OCI-LY1 (cell line): ENCODE measurements around the gene EFS.

Source experiments
- EZH2 ChIP-seq: fragments of 200-600 bp; sonication (generic), shearing (Covaris generic); IDR thresholded peaks from 2 replicates; pipeline ENCODE4 v1.8.0; 2017; ENCODE audit warnings: borderline replicate concordance, mixed run types, mild to moderate bottlenecking, antibody characterized with exemption, low read length, moderate library complexity, mixed read lengths
- TF ChIP-seq, protein P1 (sequence below): fragments of 200-600 bp; sonication (generic), shearing (Covaris generic); IDR thresholded peaks from 2 replicates; pipeline ENCODE4 v1.5.1; 2017; ENCODE audit warnings: mild to moderate bottlenecking, antibody characterized with exemption, low read length, moderate library complexity, mixed read lengths

- TF ChIP-seq, protein P1, sequence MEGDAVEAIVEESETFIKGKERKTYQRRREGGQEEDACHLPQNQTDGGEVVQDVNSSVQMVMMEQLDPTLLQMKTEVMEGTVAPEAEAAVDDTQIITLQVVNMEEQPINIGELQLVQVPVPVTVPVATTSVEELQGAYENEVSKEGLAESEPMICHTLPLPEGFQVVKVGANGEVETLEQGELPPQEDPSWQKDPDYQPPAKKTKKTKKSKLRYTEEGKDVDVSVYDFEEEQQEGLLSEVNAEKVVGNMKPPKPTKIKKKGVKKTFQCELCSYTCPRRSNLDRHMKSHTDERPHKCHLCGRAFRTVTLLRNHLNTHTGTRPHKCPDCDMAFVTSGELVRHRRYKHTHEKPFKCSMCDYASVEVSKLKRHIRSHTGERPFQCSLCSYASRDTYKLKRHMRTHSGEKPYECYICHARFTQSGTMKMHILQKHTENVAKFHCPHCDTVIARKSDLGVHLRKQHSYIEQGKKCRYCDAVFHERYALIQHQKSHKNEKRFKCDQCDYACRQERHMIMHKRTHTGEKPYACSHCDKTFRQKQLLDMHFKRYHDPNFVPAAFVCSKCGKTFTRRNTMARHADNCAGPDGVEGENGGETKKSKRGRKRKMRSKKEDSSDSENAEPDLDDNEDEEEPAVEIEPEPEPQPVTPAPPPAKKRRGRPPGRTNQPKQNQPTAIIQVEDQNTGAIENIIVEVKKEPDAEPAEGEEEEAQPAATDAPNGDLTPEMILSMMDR = no peak
- no peak for TF ChIP-seq EZH2
These were observed 6.9 kb upstream of the EFS start for GRCh38 chr14:23371865-23372264.
